Measurements from ENCODE around the gene BRCA1. TPM values are rescaled to one million over a fixed set of nuclear protein-coding genes. Genes with fewer than 3 reads are reported as not detected.
A peak's percentile ranks its signal among the peaks of the same experiment; 100 is the strongest.

BRCA1 gene
- total and polyA plus RNA-seq, 7 donors = 0.60 to 10.2 (median 5.6) TPM

GRCh38 chr17:43126911-43127290 is 1.7 kb upstream of the BRCA1 start:
- H3K4me3 ChIP-seq = no peak overlapping the region
- no peaks in the 10 kb centered on the region for H3K27me3 ChIP-seq
- WGBS, 2 donors = 97% methylated on average over 24 of the region's 24 CpGs
- no peak for TF ChIP-seq POLR2A (IDR thresholded peaks at IDR 0.05)
- DNase-seq = peak; percentile 53
- no peaks in the 10 kb centered on the region for H3K9me3 ChIP-seq
- H3K36me3 ChIP-seq = peaks cover 0 to 2% (median 0%) of the 10 kb centered on the region in 4 donors
- H3K4me1 ChIP-seq = peaks cover 0 to 24% (median 20%) of the 10 kb centered on the region in 4 donors
- intact Hi-C loops (cut with DNase I) = loop anchor here (5.0 kb wide), 1 partner anchor 100 kb away; the partner anchor contains the start of gene RND2
- H3K27ac ChIP-seq = no peak overlapping the region

GRCh38 chr17:43125967-43126910 is 1.1 kb upstream of the BRCA1 start:
- TF ChIP-seq POLR2A (IDR thresholded peaks at IDR 0.05) (no peak), POLR2AphosphoS5 (IDR thresholded peaks at IDR 0.05) (no peak), EP300 (IDR thresholded peaks at IDR 0.05) (no peak)
- TF ChIP-seq, protein P1, sequence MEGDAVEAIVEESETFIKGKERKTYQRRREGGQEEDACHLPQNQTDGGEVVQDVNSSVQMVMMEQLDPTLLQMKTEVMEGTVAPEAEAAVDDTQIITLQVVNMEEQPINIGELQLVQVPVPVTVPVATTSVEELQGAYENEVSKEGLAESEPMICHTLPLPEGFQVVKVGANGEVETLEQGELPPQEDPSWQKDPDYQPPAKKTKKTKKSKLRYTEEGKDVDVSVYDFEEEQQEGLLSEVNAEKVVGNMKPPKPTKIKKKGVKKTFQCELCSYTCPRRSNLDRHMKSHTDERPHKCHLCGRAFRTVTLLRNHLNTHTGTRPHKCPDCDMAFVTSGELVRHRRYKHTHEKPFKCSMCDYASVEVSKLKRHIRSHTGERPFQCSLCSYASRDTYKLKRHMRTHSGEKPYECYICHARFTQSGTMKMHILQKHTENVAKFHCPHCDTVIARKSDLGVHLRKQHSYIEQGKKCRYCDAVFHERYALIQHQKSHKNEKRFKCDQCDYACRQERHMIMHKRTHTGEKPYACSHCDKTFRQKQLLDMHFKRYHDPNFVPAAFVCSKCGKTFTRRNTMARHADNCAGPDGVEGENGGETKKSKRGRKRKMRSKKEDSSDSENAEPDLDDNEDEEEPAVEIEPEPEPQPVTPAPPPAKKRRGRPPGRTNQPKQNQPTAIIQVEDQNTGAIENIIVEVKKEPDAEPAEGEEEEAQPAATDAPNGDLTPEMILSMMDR (IDR thresholded peaks at IDR 0.05) = no peak
- H3K27me3 ChIP-seq = no peaks in the 10 kb centered on the region
- H3K9me3 ChIP-seq = no peaks in the 10 kb centered on the region
- intact Hi-C loops (cut with DNase I) = loop anchor here (2.0 to 5.0 kb wide), 2 partner anchors 45 to 99 kb away; partner anchors contain the start of genes NBR1 and RND2
- peak overlapping the region; percentile 80 to 87 (median 84) for H3K27ac ChIP-seq
- no peaks in the 10 kb centered on the region for H3K36me3 ChIP-seq
- H3K4me1 ChIP-seq = peaks cover 0 to 24% (median 20%) of the 10 kb centered on the region in 4 donors
- 78% methylated on average over 59 of the region's 59 CpGs for WGBS, 2 donors
- peak overlapping the region; percentile 53 to 77 (median 68) for H3K4me3 ChIP-seq
- peak; percentile 66 for DNase-seq

GRCh38 chr17:43118679-43119615 is 6.2 kb downstream of the BRCA1 start:
- no peaks in the 10 kb centered on the region for H3K36me3 ChIP-seq
- intact Hi-C loops (cut with DNase I) = no loop called here
- no peaks in the 10 kb centered on the region for H3K27me3 ChIP-seq
- H3K9me3 ChIP-seq = no peaks in the 10 kb centered on the region
- 73 to 83% methylated on average over 14 of the region's 14 CpGs for WGBS, 2 donors
- H3K4me1 ChIP-seq = peaks cover 0 to under 1% (median 0%) of the 10 kb centered on the region in 4 donors
- no peak for DNase-seq
- no peak for TF ChIP-seq EP300 (IDR thresholded peaks at IDR 0.05)
- no peak for TF ChIP-seq POLR2A (IDR thresholded peaks at IDR 0.05)
- TF ChIP-seq POLR2AphosphoS5 (IDR thresholded peaks at IDR 0.05) = no peak
- TF ChIP-seq, protein P1 (IDR thresholded peaks at IDR 0.05) = no peak
- no peak overlapping the region for H3K4me3 ChIP-seq
- H3K27ac ChIP-seq = no peak overlapping the region

DNA sequence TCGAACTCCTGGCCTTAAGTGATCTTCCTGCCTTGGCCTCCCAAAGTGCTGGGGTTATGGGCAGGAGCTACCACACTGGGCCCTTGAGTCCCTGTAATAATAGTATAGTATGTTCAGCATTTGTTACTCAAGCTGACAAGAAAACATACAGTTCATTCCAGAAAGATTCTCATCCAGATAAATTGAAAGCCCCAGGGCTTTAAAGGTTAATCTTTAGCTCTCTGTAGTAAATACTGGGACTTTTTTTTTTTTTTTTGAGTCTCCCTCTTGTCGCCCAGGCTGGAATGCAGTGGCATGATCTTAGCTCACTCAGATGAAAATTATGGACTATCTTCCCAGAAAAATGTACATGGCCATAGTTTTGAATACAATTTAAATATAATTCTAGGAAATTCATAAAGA is 11.0 kb downstream of the BRCA1 start:
- 45 to 75% methylated on average over 2 of the region's 2 CpGs for WGBS, 2 donors
- Histone ChIP-seq H3K4me3 (no peak overlapping the region), H3K9me3 (no peaks in the 10 kb centered on the region), H3K36me3 (no peaks in the 10 kb centered on the region), H3K27ac (no peak overlapping the region), H3K4me1 (no peaks in the 10 kb centered on the region), H3K27me3 (no peaks in the 10 kb centered on the region)
- TF ChIP-seq POLR2AphosphoS5 (IDR thresholded peaks at IDR 0.05) (no peak), POLR2A (IDR thresholded peaks at IDR 0.05) (no peak), EP300 (IDR thresholded peaks at IDR 0.05) (no peak)
- TF ChIP-seq, protein P1 (IDR thresholded peaks at IDR 0.05) = no peak
- no peak for DNase-seq
- intact Hi-C loops (cut with DNase I) = no loop called here
